RKO (cell line): ENCODE data around the gene GLOD4.
"Not testable (repeated sequence)": the region's sequence is repeated elsewhere in the genome, so short reads cannot be mapped to it uniquely, and the experiment has no call there.

Experiments
- DNase-seq: peaks from one replicate; pipeline ENCODE4 v3.0.0-alpha.2; 2016; ENCODE audit warnings: low spot score

GLOD4 gene, protein sequence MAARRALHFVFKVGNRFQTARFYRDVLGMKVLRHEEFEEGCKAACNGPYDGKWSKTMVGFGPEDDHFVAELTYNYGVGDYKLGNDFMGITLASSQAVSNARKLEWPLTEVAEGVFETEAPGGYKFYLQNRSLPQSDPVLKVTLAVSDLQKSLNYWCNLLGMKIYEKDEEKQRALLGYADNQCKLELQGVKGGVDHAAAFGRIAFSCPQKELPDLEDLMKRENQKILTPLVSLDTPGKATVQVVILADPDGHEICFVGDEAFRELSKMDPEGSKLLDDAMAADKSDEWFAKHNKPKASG

DNA sequence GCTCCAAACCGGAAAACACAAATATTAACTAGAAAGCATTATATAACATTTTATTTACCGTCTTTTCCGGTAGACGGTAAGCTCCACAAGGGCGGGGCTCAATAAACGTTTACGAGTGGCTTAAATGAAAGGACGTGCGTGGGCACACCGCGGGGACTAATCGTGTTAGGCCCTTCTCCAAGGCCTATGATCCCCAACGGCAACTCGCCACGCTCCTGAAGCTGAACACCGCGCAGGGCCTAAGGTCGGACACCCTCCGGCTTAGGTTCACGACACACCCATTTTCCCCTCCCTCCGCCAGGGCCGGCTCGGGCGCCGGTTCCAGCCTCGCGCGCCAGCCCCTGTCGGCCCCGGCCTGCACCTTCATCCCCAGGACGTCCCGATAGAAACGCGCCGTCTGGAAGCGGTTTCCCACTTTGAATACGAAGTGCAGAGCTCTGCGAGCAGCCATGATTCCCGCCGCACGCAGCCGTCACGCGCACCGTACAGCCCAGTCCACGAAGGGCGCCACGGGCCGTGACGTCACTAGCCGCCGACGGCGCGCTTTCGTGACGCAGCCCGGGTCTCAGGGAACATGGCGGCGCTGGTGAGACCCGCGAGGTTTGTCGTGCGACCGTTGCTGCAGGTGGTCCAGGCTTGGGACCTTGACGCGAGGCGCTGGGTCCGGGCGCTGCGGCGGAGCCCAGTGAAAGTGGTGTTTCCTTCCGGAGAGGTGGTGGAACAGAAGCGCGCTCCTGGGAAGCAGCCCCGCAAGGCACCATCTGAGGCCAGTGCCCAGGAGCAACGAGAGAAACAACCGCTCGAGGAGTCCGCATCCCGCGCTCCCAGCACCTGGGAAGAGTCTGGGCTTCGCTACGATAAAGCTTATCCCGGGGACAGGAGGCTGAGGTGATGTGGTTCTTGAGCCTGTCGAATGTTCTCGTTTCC is at the start of gene GLOD4, which contains the start of gene MRM3:
TSS of gene GLOD4 (minus strand) at position 476 of the 927 bp plus-strand sequence. CDS start at position 451, 25 bp downstream.
TSS of gene MRM3 (plus strand) at position 549 of the 927 bp plus-strand sequence. CDS start at position 575, 26 bp downstream.
- peak; percentile 86 for DNase-seq

DNA sequence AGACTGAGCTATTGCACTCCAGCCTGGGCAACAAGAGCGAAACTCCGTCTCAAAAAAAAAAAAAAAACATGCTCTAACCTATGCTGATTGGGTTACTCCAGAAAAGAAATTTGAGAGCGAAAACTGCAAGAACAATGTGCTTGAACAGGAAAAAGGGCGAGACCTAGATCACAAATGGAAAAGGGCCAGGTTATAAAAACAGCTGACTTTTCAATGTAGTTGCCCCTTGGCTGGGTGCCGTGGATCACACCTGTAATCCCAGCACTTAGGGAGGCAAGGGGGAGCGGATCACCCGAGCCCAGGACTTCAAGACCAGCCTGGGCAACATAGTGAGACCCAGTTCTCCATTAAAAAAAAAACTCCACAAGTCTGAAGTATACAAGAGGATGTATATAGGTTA is 48.9 kb upstream of the GLOD4 start:
- no peak for DNase-seq

- DNase-seq = no peak
These were observed 48.3 kb upstream of the GLOD4 start for GRCh38 chr17:830381-830780.

GRCh38 chr17:829614-830013 is 47.5 kb upstream of the GLOD4 start:
- DNase-seq = not testable (repeated sequence)

DNA sequence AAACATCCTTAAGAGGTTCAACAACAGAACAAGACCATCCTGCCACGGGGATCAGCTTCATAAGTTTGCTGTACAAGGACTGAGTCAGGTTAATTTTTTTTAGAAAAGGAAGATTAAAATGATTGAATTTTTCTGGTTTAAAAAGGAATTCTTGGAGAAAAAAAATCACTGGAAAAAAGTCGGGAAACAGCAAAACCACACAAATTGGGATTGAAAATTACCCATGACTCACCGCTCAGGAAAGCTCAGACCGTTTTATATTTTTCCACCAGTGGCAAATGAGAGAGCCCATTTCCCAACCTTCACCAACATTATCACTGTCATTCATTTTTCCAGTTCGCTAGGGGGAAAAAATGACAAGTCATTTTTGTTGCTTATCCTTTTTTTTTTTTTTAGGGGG is 46.7 kb upstream of the GLOD4 start:
- DNase-seq = no peak

- DNase-seq = no peak
These were observed 44.7 kb upstream of the GLOD4 start for GRCh38 chr17:826778-827177.

GRCh38 chr17:825216-825615 is 43.1 kb upstream of the GLOD4 start:
- DNase-seq = no peak

DNA sequence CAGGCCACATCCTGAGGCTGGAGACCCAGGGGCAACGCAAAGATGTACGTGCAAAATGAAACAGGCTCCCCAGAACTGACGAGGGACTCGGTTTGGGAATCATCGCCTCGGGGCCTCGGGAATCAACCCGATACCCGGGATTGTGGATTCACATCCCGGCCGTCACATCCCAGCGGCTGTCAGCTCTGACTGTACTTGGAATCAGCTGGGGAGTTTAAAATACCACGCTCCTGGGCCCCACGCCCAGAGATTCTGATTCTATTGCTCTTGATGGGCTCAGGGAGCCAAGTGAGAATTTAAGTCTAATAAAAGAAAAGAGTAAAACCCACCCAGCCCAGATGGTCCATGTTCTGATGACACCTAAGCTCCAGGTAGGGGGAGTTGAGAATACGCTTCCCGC is 42.3 kb upstream of the GLOD4 start:
- DNase-seq = no peak

GRCh38 chr17:823501-823902 is 41.4 kb upstream of the GLOD4 start:
- no peak for DNase-seq

DNA sequence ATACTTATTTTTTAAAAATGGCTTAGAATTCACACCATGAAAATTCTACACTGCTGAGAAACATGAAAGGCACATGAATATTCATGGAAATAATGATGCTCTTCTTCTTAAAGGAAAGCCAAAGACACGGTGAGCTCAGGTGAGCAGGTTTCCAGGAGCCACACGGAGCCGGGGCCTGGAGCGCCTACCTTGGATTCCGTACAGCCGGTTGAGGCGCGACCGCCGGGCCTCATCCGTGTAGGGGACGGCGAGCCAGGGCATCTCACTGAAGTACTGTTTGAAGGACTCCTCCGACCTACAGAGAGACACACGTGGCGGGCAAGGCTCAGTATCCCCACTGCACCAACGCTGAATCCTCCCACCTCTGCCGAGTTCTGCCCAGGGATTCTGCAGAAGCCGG is 37.2 kb upstream of the GLOD4 start:
- DNase-seq = no peak

DNA sequence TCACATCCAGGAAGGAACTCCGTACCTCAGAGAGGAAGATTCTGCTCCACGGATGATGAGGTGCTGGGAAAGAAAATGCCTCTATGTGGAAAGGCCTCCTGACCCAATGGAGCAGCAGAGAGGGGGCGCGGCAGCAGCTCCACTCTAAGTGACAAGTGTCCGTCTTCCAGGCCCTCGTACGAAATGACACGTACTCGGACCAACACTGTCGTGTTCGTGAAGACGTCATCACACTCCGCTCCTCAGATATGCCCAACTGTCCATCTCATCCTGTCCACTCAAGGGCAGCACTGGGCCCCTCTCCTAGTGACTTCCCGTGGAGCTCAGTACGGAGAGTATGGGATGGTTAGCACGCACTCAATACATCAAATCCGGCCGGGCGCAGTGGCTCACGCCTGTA is 32.3 kb upstream of the GLOD4 start:
- no peak for DNase-seq

GRCh38 chr17:812638-813204 is 30.6 kb upstream of the GLOD4 start:
- DNase-seq = no peak

- no peak for DNase-seq
These were observed 29.1 kb upstream of the GLOD4 start for GRCh38 chr17:811051-811784.

DNA sequence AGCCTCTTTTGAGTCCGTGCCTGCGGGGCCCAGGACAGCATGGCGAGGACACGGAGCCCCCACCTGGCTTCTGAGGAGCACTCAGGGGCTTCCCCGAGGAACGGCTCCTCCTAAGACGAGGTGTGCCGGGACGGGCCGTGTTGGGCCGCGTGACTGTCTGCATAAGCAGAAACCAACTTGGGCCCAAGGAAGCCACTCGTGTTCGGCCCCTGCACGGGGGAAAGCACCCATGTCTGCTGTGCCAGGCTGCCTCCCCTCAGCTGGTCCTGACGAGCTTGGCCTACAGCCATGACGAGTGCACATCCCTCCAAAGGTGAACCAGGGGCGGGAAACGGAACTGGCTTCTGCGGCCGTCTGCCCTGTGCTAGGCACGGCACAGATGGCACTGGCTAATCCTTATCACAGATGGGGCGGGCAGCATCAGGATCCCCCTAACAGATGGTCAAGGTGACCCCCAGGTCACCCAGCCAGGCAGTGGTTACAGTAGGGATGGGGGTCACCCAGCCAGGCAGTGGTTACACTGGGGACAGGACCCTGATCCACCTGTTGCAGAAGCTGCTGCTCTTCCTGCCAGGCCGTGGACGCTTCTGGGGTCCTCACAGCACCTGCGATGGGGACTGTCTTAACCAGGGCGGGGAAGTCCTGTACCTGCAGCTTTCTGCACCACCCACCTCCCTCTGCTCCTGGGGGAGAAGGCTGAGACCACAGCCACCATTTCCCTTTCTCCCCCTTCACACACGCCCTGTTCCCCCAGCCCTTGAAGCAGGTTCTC is 25.6 kb upstream of the GLOD4 start:
- DNase-seq = no peak

- no peak for DNase-seq
These were observed 24.9 kb upstream of the GLOD4 start for GRCh38 chr17:806781-807522.

DNA sequence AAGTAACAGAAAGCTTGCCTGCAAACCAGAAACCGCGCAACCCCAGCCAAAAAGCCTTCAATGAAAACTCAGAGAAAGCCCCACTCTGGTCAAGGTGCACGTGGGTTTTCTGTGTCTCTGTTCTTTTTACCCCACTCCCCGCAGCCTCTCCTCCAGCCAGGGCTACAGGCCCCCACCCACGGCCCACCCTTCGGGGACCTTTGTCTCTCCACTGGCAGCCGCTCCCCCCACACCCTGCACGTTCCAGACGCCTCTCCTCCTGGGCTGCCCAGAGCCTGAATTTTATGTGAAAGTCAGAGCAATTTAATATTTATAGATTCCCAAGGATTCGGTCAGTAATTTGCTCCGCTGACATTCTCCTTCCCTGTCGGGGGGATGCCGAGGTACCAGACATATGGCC is 24.3 kb upstream of the GLOD4 start:
- no peak for DNase-seq

DNA sequence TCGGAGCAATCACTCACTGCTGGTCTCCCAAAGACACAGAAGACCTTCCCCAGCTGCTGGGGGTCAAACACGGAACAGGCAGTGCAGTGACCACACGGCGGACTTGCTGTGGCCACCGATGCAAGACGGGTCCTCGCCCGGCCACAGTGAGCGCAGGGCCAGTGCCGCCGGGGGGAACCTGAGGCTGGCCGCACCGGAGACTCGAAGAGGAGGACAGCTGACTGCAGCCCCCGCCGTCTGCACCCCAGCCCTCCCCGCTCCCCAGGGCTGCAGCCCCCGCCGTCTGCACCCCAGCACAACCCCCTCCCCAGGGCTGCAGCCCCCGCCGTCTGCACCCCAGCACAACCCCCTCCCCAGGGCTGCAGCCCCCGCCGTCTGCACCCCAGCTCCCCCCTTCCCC is 23.8 kb upstream of the GLOD4 start:
- DNase-seq = not testable (repeated sequence)

DNA sequence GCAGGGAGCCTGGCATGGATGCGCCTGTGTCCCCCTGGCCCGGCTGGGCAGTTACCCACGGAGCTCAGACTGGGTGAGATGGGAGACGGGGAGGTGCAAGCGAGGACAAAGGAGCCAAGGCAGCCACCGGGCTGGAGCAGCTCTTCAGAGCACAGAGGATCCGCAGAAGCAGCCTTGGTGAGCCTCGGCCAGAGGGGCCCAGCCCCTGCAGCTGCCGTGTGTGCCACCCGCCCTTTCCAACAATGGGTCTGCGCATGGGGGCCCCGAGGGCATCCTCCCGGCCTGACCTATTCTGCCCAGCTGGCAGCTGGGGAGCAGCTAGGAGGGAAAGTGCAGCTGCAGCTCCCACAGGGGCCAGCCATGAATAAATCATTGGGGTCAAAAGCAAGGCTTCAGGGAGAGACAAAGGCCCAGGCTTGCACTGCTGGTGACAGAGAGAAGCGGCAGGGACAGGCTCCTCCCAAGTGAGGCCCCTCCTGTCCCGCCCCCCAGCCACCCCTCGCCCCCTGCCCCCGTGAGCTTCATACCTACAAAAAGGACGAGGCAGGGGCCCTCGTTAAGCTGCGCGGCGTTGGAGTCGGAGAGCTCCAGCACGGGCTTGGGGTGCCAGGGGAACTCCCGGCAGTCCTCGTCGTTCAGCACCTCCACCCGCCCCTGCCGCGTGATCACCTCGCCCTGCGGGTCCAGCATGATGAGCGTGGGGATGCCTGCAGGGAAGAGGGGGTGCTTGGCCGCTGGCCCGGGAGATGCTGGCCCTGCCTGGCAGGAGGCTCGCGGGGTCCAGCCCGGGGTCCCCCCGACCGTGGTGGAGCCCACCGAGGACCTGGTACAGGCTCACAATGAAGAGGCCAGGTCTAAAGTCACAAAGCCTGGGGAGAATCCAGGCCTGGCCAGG is 22.7 kb upstream of the GLOD4 start:
- DNase-seq = no peak
